ENCODE results near the gene LDLRAD1. TPM values are rescaled to one million over a fixed set of nuclear protein-coding genes. Genes with fewer than 3 reads are reported as not detected.

Gene LDLRAD1
- polyA plus RNA-seq, 1 donor from 2014 or later, result not detected

GRCh38 chr1:54003249-54003646, 14.7 kb downstream of the LDLRAD1 start:
- no peak overlapping the region for H3K9ac ChIP-seq (ENCODE audit: low read length)
- no peak overlapping the region for H3K4me2 ChIP-seq (ENCODE audit: low read length)
- TF ChIP-seq, protein P1, sequence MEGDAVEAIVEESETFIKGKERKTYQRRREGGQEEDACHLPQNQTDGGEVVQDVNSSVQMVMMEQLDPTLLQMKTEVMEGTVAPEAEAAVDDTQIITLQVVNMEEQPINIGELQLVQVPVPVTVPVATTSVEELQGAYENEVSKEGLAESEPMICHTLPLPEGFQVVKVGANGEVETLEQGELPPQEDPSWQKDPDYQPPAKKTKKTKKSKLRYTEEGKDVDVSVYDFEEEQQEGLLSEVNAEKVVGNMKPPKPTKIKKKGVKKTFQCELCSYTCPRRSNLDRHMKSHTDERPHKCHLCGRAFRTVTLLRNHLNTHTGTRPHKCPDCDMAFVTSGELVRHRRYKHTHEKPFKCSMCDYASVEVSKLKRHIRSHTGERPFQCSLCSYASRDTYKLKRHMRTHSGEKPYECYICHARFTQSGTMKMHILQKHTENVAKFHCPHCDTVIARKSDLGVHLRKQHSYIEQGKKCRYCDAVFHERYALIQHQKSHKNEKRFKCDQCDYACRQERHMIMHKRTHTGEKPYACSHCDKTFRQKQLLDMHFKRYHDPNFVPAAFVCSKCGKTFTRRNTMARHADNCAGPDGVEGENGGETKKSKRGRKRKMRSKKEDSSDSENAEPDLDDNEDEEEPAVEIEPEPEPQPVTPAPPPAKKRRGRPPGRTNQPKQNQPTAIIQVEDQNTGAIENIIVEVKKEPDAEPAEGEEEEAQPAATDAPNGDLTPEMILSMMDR (IDR thresholded peaks at IDR 0.05; ENCODE audit: poor library complexity, severe bottlenecking), result no peak
- no peak for TF ChIP-seq EZH2 (IDR thresholded peaks at IDR 0.05; ENCODE audit: borderline replicate concordance, insufficient read depth, low read length, poor library complexity, severe bottlenecking)
- no peak for TF ChIP-seq RAD21 (conservative IDR thresholded peaks at IDR 0.05)
- TF ChIP-seq EP300 (conservative IDR thresholded peaks at IDR 0.05; ENCODE audit: poor library complexity, severe bottlenecking), result no peak
- TF ChIP-seq TAF1 (IDR thresholded peaks at IDR 0.05; ENCODE audit: low read depth), result no peak
- TF ChIP-seq SMC3 (conservative IDR thresholded peaks at IDR 0.05; ENCODE audit: poor library complexity), result no peak
- TF ChIP-seq REST (IDR thresholded peaks at IDR 0.05; ENCODE audit: borderline replicate concordance), result no peak
- no peak for TF ChIP-seq MXI1 (conservative IDR thresholded peaks at IDR 0.05; ENCODE audit: poor library complexity, severe bottlenecking)
- no peak for TF ChIP-seq POLR2AphosphoS5 (IDR thresholded peaks at IDR 0.05)
- H3K27ac ChIP-seq (ENCODE audit: low read length), result no peak overlapping the region
- no peaks in the 10 kb centered on the region for H3K36me3 ChIP-seq (ENCODE audit: insufficient read depth, low read length)
- no peak overlapping the region for H3K4me3 ChIP-seq (ENCODE audit: low read length)
- no peaks in the 10 kb centered on the region for H3F3A ChIP-seq (ENCODE audit: insufficient read depth, low read length, poor library complexity, severe bottlenecking)
- H3K9me2 ChIP-seq (ENCODE audit: insufficient read depth, low read length), result no peaks in the 10 kb centered on the region
- no peaks in the 10 kb centered on the region for H3K79me2 ChIP-seq (replicated peaks; ENCODE audit: insufficient read depth, low read length)
- no peaks in the 10 kb centered on the region for H4K20me1 ChIP-seq (ENCODE audit: insufficient read depth)
- H3K9me3 ChIP-seq (ENCODE audit: low read length), result no peaks in the 10 kb centered on the region
- no peaks in the 10 kb centered on the region for H3K27me3 ChIP-seq (ENCODE audit: insufficient read depth, low read depth, low read length)
- no peak overlapping the region for H2AFZ ChIP-seq (ENCODE audit: low read depth, low read length)

DNA sequence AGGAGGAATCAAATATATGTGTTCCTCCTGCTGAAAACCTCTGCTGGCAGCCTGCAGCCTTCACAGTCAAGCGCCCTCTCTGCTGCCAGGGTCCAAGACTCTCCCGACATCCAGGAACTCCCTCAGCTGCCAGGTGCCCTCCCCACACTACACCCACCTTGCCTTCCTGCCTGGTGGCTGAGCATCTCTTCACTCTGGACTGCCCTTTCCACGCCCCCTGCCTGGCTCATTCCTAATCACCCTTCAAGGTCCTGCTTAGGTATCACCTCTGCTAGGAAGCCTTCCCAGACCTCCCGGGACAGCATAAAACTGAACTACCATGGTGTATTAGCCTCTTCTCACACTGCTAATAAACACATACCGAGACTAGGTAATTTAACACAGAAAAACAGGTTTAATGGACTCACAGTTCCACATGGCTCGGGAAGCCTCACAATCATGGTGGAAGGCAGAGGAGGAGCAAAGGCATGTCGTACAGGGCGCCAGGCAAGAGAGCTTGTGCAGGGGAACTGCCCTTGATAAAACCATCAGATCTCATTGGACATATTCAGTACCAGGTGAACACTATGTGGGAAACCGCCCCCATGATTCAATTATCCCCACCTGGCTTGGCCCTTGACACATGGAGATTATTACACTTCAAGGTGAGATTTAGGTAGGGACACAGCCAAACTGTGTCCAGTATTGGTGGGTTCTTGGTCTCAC, 15.3 kb downstream of the LDLRAD1 start:
- H3K9ac ChIP-seq (ENCODE audit: low read length), result no peak overlapping the region
- no peaks in the 10 kb centered on the region for H3K36me3 ChIP-seq (ENCODE audit: insufficient read depth, low read length)
- no peaks in the 10 kb centered on the region for H3F3A ChIP-seq (ENCODE audit: insufficient read depth, low read length, poor library complexity, severe bottlenecking)
- no peaks in the 10 kb centered on the region for H3K9me2 ChIP-seq (ENCODE audit: insufficient read depth, low read length)
- H3K79me2 ChIP-seq (replicated peaks; ENCODE audit: insufficient read depth, low read length), result no peaks in the 10 kb centered on the region
- no peak for TF ChIP-seq EP300 (conservative IDR thresholded peaks at IDR 0.05; ENCODE audit: poor library complexity, severe bottlenecking)
- no peak for TF ChIP-seq SMC3 (conservative IDR thresholded peaks at IDR 0.05; ENCODE audit: poor library complexity)
- no peak for TF ChIP-seq RAD21 (conservative IDR thresholded peaks at IDR 0.05)
- no peak for TF ChIP-seq POLR2AphosphoS5 (IDR thresholded peaks at IDR 0.05)
- TF ChIP-seq TAF1 (IDR thresholded peaks at IDR 0.05; ENCODE audit: low read depth), result no peak
- no peak overlapping the region for H3K4me3 ChIP-seq (ENCODE audit: low read length)
- H3K27ac ChIP-seq (ENCODE audit: low read length), result no peak overlapping the region
- H3K9me3 ChIP-seq (ENCODE audit: low read length), result no peaks in the 10 kb centered on the region
- H4K20me1 ChIP-seq (ENCODE audit: insufficient read depth), result no peaks in the 10 kb centered on the region
- H2AFZ ChIP-seq (ENCODE audit: low read depth, low read length), result no peak overlapping the region
- H3K27me3 ChIP-seq (ENCODE audit: insufficient read depth, low read depth, low read length), result no peaks in the 10 kb centered on the region
- H3K4me2 ChIP-seq (ENCODE audit: low read length), result no peak overlapping the region

Measured in neural cell (in vitro differentiated cells).